Measurements from ENCODE around the gene ASPHD2.

ASPHD2 gene

DNA sequence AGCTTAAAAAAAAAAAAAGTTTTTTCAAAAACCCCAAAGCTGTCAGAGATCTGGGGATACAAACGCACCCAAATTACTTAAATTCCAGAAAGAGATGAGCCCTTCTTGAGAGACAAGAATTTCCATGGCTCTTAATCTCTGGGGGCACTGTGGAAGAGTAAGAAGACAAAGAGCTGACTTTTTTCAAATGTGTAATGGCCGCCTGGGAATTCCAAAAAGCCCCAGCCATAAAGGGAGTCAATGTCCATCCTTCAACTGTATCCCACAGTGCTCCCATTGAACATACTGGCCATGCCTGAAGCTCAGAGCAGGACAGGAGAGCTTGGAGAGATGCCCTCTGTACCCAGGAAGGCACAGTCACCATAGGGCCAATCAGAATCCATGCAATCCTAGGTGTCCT lies 37.4 kb upstream of the ASPHD2 start:
- TF ChIP-seq, protein P1, sequence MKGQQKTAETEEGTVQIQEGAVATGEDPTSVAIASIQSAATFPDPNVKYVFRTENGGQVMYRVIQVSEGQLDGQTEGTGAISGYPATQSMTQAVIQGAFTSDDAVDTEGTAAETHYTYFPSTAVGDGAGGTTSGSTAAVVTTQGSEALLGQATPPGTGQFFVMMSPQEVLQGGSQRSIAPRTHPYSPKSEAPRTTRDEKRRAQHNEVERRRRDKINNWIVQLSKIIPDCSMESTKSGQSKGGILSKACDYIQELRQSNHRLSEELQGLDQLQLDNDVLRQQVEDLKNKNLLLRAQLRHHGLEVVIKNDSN (IDR thresholded peaks at IDR 0.05): no peak
- TF ChIP-seq NFIC (IDR thresholded peaks at IDR 0.05) (no peak), CREB1 (IDR thresholded peaks at IDR 0.05; ENCODE audit: low read depth) (no peak), TAF1 (IDR thresholded peaks at IDR 0.05; ENCODE audit: low read depth) (no peak), EP300 (IDR thresholded peaks at IDR 0.05; ENCODE audit: borderline replicate concordance) (no peak), RAD21 (IDR thresholded peaks at IDR 0.05; ENCODE audit: low read depth) (no peak), TEAD4 (IDR thresholded peaks at IDR 0.05) (no peak), FOXM1 (IDR thresholded peaks at IDR 0.05; ENCODE audit: borderline replicate concordance, low read depth) (no peak), EGR1 (IDR thresholded peaks at IDR 0.05) (no peak), YY1 (IDR thresholded peaks at IDR 0.05; ENCODE audit: low read depth) (no peak), TCF12 (IDR thresholded peaks at IDR 0.05; ENCODE audit: low read depth) (no peak), CEBPB (IDR thresholded peaks at IDR 0.05) (no peak), ZBTB7A (IDR thresholded peaks at IDR 0.05; ENCODE audit: low read depth) (no peak)
- TF ChIP-seq, protein P2, sequence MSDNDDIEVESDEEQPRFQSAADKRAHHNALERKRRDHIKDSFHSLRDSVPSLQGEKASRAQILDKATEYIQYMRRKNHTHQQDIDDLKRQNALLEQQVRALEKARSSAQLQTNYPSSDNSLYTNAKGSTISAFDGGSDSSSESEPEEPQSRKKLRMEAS (IDR thresholded peaks at IDR 0.05): no peak
- TF ChIP-seq, protein P3, sequence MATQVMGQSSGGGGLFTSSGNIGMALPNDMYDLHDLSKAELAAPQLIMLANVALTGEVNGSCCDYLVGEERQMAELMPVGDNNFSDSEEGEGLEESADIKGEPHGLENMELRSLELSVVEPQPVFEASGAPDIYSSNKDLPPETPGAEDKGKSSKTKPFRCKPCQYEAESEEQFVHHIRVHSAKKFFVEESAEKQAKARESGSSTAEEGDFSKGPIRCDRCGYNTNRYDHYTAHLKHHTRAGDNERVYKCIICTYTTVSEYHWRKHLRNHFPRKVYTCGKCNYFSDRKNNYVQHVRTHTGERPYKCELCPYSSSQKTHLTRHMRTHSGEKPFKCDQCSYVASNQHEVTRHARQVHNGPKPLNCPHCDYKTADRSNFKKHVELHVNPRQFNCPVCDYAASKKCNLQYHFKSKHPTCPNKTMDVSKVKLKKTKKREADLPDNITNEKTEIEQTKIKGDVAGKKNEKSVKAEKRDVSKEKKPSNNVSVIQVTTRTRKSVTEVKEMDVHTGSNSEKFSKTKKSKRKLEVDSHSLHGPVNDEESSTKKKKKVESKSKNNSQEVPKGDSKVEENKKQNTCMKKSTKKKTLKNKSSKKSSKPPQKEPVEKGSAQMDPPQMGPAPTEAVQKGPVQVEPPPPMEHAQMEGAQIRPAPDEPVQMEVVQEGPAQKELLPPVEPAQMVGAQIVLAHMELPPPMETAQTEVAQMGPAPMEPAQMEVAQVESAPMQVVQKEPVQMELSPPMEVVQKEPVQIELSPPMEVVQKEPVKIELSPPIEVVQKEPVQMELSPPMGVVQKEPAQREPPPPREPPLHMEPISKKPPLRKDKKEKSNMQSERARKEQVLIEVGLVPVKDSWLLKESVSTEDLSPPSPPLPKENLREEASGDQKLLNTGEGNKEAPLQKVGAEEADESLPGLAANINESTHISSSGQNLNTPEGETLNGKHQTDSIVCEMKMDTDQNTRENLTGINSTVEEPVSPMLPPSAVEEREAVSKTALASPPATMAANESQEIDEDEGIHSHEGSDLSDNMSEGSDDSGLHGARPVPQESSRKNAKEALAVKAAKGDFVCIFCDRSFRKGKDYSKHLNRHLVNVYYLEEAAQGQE (IDR thresholded peaks at IDR 0.05; ENCODE audit: low read depth): no peak

DNA sequence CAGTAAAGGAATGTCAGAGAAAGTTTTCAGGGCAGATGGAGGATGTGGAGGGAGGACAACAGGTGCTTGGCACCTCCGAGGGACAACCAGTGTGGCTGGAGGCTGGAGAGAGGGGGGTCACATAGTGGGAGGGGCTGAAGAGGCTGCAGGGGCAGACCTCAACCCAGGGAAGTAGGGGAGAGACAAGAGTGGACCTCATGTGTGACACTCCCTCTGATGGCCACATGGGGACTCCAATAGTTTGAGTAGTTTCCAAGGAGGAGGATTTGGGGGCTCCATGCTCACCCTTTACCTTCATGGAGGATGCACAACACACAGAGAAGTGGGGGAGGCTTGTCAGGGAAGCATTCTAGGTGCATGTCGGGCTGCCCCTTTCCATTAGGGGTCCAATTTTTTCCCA lies 35.1 kb upstream of the ASPHD2 start:
- TF ChIP-seq CREB1 (IDR thresholded peaks at IDR 0.05; ENCODE audit: low read depth): no peak
- TF ChIP-seq FOXM1 (IDR thresholded peaks at IDR 0.05; ENCODE audit: borderline replicate concordance, low read depth): no peak
- TF ChIP-seq RAD21 (IDR thresholded peaks at IDR 0.05; ENCODE audit: low read depth): 0 out of 2 replicates have a peak, but pooled peaks have one; percentile 3
- TF ChIP-seq NFIC (IDR thresholded peaks at IDR 0.05): no peak
- no peak for TF ChIP-seq YY1 (IDR thresholded peaks at IDR 0.05; ENCODE audit: low read depth)

DNA sequence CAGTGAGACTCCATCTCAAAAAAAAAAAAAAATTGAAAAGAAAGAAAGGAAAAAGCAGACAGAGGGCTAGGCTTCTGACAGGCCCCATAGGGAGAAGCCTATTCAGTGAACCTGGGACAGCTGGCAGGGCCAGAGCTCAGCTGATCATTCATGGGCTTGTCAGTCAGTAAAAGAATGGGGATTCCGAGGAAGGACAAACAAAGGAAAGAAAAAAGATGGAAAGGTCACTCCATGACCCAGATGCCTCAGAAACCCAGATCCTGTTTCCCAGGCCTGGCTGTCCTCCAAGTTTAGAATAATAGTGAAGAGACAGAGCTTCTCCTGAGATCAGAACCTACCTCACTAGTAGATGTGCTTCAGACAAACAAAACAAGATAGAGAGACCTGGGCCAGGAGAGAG lies 34.3 kb upstream of the ASPHD2 start:
- no peak for TF ChIP-seq TEAD4 (IDR thresholded peaks at IDR 0.05)
- no peak for TF ChIP-seq RAD21 (IDR thresholded peaks at IDR 0.05; ENCODE audit: low read depth)
- TF ChIP-seq TCF12 (IDR thresholded peaks at IDR 0.05; ENCODE audit: low read depth): no peak
- TF ChIP-seq, protein P1 (IDR thresholded peaks at IDR 0.05): no peak
- TF ChIP-seq CREB1 (IDR thresholded peaks at IDR 0.05; ENCODE audit: low read depth): no peak
- TF ChIP-seq, protein P3 (IDR thresholded peaks at IDR 0.05; ENCODE audit: low read depth): no peak
- no peak for TF ChIP-seq EP300 (IDR thresholded peaks at IDR 0.05; ENCODE audit: borderline replicate concordance)
- no peak for TF ChIP-seq TAF1 (IDR thresholded peaks at IDR 0.05; ENCODE audit: low read depth)
- no peak for TF ChIP-seq EGR1 (IDR thresholded peaks at IDR 0.05)
- TF ChIP-seq NFIC (IDR thresholded peaks at IDR 0.05): no peak
- no peak for TF ChIP-seq FOXM1 (IDR thresholded peaks at IDR 0.05; ENCODE audit: borderline replicate concordance, low read depth)
- TF ChIP-seq ZBTB7A (IDR thresholded peaks at IDR 0.05; ENCODE audit: low read depth): no peak
- TF ChIP-seq CEBPB (IDR thresholded peaks at IDR 0.05): no peak

DNA sequence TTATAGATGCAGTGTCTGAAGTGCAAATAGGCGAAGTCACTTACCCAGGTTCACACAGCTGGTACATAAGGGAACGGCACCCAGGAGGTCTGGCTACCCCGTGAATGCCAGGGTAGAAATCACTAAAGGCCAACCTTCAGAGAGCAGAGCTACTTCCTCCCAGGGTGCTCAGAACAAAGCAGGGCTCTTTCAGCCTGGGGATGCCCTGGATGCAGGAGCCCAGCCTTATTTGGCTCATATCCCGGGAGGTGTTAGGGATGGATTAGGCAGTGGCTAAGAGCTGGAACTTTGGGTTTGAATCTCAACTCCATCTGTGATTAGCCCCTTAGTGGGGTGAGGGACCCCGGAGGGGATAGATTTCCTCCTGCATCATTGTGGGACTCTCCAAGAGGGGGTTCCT lies 33.1 kb upstream of the ASPHD2 start:
- TF ChIP-seq TCF12 (IDR thresholded peaks at IDR 0.05; ENCODE audit: low read depth) (no peak), EP300 (IDR thresholded peaks at IDR 0.05; ENCODE audit: borderline replicate concordance) (no peak), CEBPB (IDR thresholded peaks at IDR 0.05) (no peak)
- TF ChIP-seq, protein P3 (IDR thresholded peaks at IDR 0.05; ENCODE audit: low read depth): no peak

DNA sequence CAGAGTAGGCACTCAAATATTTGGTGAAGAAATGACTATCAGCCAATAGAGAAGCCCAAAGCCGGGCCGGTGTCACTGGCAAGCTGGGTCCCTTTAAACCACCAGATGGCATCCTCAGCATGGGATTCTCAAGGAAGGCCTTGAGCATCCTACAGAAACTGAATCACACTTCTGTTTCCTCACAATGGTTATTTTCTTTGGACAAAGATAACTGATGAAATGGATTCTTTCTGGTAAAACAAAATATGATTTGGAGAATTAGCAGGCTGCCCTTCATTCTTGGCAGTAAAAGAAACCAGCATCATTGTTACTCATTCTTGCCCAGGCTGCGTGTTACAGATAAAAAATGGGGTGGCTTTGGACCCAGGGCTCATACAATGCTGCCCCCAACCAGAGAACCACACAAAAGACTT lies 30.3 kb upstream of the ASPHD2 start:
- TF ChIP-seq RAD21 (IDR thresholded peaks at IDR 0.05; ENCODE audit: low read depth): peak; percentile 77
- TF ChIP-seq, protein P2 (IDR thresholded peaks at IDR 0.05): no peak
- TF ChIP-seq, protein P3 (IDR thresholded peaks at IDR 0.05; ENCODE audit: low read depth): no peak

Measured in Ishikawa (cell line).